GM21423 (cell line): Measurements from ENCODE around the gene HOXB6.

ENCODE experiments used
- ATAC-seq: cut with Tn5 transposase; IDR thresholded peaks from one replicate; pipeline ENCODE4 v1.9.1; 2021; ENCODE audit warnings: mild to moderate bottlenecking, moderate library complexity; ENCODE audit not compliant: unreplicated experiment

The HOXB6 gene

DNA sequence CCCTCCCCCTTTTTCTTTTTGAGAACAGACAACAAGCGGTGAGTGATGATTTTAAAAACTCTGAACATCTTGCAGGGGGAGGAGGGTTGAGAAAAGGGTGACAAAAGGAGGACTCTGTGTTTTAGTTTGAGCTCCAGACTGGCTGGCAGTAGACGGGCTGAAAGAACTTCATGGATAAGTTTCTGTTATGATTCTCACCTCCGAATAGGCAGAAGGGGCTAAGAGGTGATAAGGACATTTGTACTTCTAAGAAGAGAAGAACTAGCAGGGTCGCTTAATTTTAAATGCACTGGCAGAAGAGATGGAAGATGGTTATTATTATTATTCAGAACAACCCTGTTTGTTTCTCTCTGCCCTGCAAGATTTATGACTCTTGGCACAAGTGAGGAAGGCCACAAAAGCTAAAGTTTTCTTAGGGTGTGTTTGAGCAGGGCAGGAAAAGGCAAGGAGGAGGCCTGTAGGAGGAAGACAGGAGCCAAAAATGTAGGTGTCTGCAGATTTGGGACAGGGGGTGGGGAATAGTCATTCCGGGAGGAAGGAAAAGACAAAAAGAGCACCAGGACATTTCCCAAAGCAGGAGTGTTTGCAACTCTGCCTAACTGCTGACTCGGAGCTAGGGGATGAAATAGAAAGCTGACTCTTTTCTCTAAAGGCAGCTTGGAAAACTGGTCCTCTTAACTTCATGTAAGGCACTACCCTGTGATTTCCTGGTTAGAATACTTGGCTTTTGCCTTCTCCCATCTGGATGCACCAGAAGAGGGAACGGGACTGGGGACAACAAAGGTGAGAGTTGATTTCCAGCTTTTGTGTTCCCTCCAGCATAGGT lies 48.0 kb downstream of the HOXB6 start:
- ATAC-seq = no peak

- no peak for ATAC-seq
These were observed 48.6 kb downstream of the HOXB6 start for GRCh38 chr17:48556229-48556575.

DNA sequence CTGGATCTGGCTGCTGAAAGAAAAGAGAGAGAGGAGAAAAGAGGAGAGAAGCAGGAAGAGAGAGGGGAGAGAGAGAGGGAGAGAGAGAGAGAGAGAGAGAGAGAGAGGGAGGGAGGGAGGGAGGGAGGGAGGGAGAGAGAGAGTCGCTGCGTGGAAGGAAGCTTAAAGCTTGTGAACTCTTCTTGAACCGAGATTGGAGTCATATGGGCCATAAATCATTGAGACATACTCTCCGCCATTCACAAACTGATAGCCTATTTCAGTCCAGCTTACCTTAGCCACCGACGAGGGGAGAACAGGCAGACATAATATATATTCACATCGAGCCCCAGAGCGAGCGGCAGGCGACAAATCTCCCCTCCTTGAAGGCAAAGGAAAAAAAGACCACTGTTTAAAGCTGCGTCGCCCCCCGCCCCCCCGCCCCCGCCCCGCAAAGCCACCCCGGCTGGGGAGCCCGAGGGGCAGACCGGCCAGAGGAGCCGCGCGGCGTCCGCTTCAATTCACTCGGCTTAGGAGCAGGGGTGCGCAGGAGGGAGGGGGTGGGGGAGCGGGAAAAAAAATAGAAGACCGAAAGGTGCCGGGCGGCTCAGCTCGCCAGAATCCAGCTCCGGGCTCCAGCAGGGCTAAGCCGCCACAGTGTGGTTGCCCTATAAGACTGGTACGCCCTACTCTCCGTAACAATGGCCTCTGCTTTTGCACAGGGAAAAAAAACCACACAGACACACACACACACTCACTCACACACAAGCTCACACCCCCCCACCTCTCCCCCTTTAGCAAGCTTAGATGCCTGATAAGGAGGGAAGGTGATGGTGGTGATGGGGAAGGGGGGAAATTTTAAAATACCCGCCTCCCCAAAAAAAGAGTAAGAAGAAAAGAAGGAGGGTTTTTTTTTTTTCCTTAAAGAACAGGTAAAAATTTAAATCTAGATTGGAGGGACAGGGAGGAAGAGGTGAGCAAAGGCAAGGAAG lies 49.2 kb downstream of the HOXB6 start:
- ATAC-seq = no peak

- no peak for ATAC-seq
These were observed 50.2 kb downstream of the HOXB6 start for GRCh38 chr17:48554412-48555257.

DNA sequence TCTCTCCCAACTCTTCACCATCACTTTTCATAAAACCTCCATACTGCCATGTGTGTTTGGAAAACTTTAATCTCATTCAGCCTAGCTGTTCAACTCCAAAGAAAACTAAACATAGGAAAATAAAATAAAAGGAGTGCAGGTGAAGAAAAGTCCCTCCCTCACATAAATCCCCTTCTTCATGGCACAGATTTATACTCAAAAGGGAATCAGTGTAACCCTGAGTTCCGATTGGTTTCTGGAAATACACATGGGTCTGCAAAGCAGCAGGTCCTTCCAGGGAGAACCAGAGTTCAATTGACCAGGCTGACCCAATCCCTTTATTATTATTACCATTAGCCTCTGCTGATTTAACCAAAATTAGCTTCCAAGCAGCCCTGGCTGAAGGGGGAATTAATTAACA lies 51.0 kb downstream of the HOXB6 start:
- no peak for ATAC-seq

GRCh38 chr17:48553190-48553547 lies 51.6 kb downstream of the HOXB6 start:
- ATAC-seq = no peak

DNA sequence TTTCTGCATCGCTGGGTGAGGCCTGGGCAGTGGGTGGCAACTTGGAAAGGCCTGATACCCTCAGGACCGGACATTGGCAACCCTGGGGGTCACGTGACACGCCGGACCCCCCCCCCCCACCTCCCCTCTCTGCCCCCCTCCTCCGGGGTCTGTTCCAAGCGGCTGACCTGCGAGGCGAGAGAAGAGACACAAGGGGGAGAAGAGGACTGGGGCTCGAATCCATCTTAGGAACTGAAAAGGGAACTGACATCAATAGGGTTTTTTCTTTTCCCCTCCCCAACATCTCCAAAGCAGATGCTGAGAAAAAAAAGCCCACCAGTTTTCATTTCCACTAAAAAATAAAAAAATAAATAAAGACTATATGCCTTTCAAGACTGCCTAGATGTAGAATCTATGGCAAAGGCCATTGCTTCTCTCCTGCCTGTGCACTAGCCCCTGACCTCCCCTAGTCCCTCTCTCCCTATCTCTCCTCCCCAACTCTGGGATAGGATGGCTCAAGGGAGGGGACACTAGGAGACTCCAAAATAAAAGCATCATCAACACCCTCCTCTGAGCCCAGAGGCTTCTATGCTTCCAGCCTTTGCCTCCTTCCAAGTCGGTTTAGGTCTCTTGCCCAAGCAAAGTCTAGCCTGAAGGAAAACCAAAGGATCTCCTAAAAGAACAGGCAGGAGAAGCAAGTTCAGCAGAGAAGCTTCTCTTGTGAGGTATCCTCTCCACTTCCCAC lies 52.2 kb downstream of the HOXB6 start:
- ATAC-seq = no peak

GRCh38 chr17:48551596-48552465 lies 53.0 kb downstream of the HOXB6 start:
- no peak for ATAC-seq

DNA sequence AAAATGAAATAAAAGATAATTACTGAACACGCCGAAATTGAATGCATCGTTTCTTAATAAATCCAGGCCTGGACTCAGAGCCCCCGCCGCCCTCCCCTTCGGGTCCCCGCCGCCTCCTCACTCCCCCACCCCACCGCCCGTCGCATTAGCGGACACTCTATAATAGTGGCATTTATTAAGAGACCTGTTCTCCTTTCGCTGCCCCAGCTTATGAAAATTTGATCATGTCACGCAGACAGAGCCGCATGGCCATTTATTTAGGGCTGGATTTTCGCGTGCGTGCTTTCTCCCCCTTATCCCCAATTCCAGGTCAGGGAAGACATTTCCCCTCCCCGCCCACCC lies 53.6 kb downstream of the HOXB6 start:
- no peak for ATAC-seq

- ATAC-seq = no peak
These were observed 54.1 kb downstream of the HOXB6 start for GRCh38 chr17:48550502-48551213.

DNA sequence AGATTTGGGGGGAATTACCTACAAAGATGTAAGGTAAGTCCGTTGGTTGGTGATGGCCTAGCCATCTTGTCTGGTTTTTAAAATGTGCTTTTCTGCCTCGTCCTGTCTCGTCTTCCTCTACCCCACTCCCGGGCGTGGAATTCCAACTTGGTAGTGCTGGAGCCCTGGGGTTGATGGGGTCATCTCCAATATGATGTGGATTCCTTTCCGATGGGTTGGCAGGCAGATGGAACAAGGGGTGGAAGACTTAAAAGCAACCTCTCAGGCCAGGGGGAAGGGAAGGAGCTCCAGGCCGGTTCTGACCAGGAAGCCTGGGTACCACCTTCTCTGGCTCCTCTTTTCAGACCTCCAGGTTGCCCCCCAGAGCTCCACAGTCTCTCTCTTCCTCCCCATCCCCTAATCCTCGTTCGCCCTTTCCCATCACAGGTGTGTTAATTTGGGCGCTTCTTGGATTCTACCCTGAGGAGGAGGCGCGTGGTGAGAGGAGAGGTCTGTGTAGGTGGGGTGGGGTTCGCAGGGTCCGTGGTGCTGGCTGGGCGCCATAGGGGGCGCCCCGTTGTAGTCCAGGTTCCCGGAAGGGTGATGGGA lies 54.8 kb downstream of the HOXB6 start:
- no peak for ATAC-seq

DNA sequence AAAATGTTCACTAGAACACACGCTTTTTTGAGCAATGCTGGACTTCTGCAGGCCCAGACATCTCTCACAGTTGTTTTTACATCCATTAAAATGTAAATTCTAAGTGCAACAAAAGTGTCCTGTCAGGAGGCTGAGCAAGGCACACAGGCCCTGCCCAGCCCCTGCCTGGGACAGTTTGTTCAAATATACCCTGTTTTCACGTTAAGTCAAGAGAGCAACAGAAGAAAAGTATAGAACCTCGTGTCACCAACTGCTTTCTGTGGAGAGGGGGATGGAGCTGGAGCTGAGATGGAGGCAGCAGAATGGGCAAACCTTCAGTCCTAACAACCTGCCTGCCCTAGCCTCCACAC lies 55.5 kb downstream of the HOXB6 start:
- ATAC-seq = no peak

- ATAC-seq = no peak
These were observed 56.1 kb downstream of the HOXB6 start for GRCh38 chr17:48548523-48549280.

GRCh38 chr17:48547808-48548522 lies 56.8 kb downstream of the HOXB6 start:
- ATAC-seq = no peak

DNA sequence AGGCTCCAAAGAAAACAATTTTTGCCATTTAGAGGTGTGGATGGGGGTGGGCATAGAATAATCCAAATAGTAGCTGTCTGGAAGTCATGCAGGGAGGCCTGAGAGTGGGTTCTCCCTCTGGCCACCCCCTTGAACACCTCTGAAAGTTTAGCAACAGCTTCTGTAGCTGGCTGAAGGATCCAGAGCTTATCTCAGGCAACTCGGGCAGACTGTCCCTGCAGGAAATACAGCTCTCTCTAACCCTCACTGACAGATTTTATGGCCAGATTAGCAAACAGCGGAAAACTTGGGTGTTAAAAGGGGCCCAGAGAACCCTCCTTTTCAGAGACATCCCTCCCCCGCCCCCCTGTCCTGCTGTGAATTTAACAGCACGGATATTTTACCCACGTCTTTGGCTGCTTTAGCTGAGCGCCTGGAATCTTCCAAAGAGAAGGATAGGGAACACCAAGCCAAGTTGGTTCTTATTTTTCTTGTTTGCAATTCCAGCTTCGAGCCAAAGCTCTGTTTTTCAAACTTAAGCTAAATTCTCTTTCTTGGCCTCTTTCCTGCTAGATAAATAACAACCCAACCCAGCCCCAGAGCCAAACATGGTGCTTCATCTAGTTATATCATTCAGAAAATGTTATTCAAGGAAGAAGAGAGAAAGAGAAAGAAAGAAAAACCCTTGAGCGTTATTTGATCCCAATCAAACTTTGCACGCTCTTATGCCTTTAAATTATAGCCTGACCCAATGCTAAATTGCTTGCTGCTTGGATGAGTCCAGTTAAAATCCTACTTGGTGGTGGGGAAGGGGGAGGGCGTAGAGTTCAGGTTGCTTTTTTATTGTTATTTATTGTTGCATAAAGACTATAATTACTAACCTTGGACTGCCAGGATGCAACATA lies 57.6 kb downstream of the HOXB6 start:
- no peak for ATAC-seq

DNA sequence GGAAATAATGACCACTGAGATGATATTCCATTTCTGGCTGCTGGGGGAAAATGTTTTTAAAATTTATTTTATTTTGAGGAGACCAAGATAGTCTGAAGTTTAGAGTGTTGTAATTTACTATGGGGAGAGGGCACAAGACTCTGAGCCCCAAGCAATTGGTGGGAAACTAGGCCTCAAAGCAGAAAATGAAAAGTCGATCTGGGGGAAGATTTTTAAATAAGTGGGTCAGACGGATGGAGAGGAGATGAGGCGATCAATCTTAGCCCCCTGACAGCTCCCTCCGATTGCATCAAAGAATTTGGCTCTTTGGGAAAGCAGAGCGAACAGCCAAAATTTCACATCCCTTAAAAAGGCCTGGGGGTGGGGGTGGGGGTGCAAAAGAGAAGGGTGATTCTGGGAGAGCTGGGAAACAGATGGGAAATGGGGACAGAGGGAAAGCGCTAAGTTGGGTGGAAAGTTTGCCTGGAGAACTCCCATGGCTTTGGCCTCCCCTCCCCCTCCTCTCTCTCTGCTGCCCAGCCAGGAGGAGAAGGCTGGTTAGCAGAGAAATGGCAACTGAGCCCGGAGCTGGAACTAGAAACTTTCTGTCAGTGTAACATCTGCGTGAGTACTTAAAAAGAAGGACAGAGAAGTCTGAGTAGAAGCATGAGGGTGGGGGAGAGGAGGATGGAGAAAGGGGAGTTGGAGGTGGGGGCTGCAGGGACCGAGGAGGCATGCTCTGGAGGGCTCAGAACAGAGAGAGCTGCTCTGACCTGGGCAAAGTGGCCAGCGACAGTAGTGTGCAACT lies 58.5 kb downstream of the HOXB6 start:
- no peak for ATAC-seq
